Vagina (tissue), 2 donors: ENCODE data around the gene USP47.

Experiments used
- CTCF ChIP-seq, 3 experiments: fragments of 450-650 bp in 2 of 3; fragments of 200-600 bp in 1 of 3; sonication (generic) in 1 of 3; IDR thresholded peaks; one replicate each; pipeline ENCODE4 v1.5.1; 2017 to 2019; ENCODE audit warnings: antibody characterized with exemption in 3 of 3, mild to moderate bottlenecking in 2 of 3, moderate library complexity in 2 of 3
- POLR2A ChIP-seq, 2 donors: fragments of 450-650 bp; IDR thresholded peaks; one replicate each; pipeline ENCODE4 v1.6.1; 2017; ENCODE audit warnings: antibody characterized with exemption in 2 of 2, mild to moderate bottlenecking in 2 of 2, moderate library complexity in 2 of 2
- POLR2AphosphoS5 ChIP-seq, 2 donors: sonication (generic); formaldehyde crosslinking; IDR thresholded peaks; one replicate each; pipeline ENCODE4 v1.9.0; 2017; ENCODE audit warnings: antibody characterized with exemption in 2 of 2, mild to moderate bottlenecking in 2 of 2, low read depth in 1 of 2; ENCODE audit not compliant: insufficient read depth in 1 of 2

GRCh38 chr11:11989774-11990744 lies 148.3 kb downstream of the USP47 start:
- TF ChIP-seq CTCF (IDR thresholded peaks at IDR 0.05) = no peak
- no peak for TF ChIP-seq POLR2AphosphoS5 (IDR thresholded peaks at IDR 0.05; ENCODE audit: insufficient read depth in 1 of 2, low read depth in 1 of 2)
- no peak for TF ChIP-seq POLR2A (IDR thresholded peaks at IDR 0.05)
